ENCODE data around the gene ZNF557. TPM values are rescaled to one million over a fixed set of nuclear protein-coding genes. Genes with fewer than 3 reads are reported as not detected.

ZNF557 gene
- total RNA-seq, 4 donors from 2014 or later = 2.0 to 12.5 (median 6.4) TPM

DNA sequence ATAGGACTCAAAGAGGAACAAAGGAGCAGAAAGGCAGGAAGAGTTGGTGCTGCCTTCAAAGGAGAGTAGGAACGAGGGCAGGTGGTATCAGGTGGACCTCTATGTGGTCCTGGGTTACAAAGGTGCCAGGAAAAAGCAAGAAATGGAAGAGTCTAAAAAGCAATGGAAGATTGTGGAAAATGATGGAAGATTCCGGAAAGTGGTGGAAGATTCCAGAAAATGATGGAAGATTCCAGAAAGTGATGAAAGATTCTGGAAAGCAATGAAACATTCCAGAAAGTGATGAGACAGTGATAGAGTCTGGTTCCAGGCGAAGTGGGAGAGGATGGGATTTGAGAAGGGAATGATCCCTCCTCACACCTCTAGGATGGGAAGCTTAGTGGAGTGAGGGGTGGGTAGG, 55.3 kb downstream of the ZNF557 start:
- no peak overlapping the region for H3K4me3 ChIP-seq
- H3K4me1 ChIP-seq = no peaks in the 10 kb centered on the region
- H3K36me3 ChIP-seq = peaks cover 0 to 74% (median 39%) of the 10 kb centered on the region in 4 donors
- in situ Hi-C loops (cut with MboI; ENCODE audit: low pct_ligation_motif_present in 1 of 4, low pct_unique_long_range_greater_than_20kb in 1 of 4, low sequenced_read_pairs in 3 of 4) (loop anchor here in 1 of 4 donors (25.0 kb wide), 1 partner anchor 213 kb away; the partner anchor contains the start of gene ARHGEF18), intact Hi-C loops (cut with DNase I; ENCODE audit: low total_unique reads) (no loop called here)
- H3K27me3 ChIP-seq = no peaks in the 10 kb centered on the region
- no peak for TF ChIP-seq POLR2AphosphoS5 (IDR thresholded peaks at IDR 0.05)
- TF ChIP-seq EP300 (IDR thresholded peaks at IDR 0.05; ENCODE audit: low read depth) = no peak
- TF ChIP-seq, protein P1, sequence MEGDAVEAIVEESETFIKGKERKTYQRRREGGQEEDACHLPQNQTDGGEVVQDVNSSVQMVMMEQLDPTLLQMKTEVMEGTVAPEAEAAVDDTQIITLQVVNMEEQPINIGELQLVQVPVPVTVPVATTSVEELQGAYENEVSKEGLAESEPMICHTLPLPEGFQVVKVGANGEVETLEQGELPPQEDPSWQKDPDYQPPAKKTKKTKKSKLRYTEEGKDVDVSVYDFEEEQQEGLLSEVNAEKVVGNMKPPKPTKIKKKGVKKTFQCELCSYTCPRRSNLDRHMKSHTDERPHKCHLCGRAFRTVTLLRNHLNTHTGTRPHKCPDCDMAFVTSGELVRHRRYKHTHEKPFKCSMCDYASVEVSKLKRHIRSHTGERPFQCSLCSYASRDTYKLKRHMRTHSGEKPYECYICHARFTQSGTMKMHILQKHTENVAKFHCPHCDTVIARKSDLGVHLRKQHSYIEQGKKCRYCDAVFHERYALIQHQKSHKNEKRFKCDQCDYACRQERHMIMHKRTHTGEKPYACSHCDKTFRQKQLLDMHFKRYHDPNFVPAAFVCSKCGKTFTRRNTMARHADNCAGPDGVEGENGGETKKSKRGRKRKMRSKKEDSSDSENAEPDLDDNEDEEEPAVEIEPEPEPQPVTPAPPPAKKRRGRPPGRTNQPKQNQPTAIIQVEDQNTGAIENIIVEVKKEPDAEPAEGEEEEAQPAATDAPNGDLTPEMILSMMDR (IDR thresholded peaks at IDR 0.05) = no peak
- TF ChIP-seq POLR2A (IDR thresholded peaks at IDR 0.05) = no peak
- H3K27ac ChIP-seq = no peak overlapping the region
- WGBS, 2 donors (ENCODE audit: low coverage in 1 of 2) = 44 to 50% methylated on average over 3 of the region's 3 CpGs
- no peak for DNase-seq
- H3K9me3 ChIP-seq = peaks cover 4 to 12% of the 10 kb centered on the region in 2 donors

DNA sequence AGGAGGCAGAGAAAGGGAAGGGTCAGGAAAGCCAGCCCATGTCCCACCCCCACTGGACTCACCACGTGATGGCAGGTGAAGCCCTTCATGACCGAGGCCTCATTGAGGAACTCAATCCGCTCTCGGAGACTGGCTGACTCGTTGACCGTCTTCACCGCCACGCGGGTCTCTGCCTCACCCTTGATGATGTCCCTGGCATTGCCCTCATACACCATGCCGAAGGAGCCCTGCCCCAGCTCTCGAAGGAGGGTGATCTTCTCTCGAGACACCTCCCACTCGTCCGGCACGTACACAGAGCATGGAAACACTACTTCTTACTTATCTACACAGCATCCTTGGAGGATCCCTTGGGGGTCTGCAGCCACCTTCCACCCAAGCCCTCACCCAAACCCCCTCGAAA, 55.7 kb downstream of the ZNF557 start:
- 99 to 100% methylated on average over 5 to 16 of the region's 16 CpGs for WGBS, 2 donors (ENCODE audit: low coverage in 1 of 2)
- H3K36me3 ChIP-seq = peaks cover 0 to 77% (median 39%) of the 10 kb centered on the region in 4 donors
- DNase-seq = no peak

DNA sequence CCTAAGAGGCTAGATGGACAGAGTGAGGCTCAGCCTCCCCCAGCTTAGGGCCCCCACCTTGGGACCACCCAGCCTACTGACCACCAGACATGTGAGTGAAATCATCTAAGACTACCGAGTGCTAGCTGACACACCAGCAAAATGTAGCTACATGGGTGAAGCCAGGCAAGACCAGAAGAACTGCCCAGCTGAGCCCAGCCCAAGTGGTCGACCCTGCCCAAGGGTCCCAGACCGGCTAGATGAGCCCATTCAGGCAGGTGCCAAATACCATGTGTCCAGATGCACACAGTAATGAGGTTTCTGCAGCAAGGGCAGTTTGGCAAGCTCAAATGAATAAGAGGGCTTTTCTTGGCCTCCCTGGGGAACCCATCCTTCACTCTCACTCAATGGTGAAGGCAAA, 56.6 kb downstream of the ZNF557 start:
- intact Hi-C loops (cut with DNase I; ENCODE audit: low total_unique reads) = no loop called here
- in situ Hi-C loops (cut with MboI; ENCODE audit: low pct_ligation_motif_present in 1 of 4, low pct_unique_long_range_greater_than_20kb in 1 of 4, low sequenced_read_pairs in 3 of 4) = no loop called here
- Histone ChIP-seq H3K27me3 (no peaks in the 10 kb centered on the region), H3K27ac (no peak overlapping the region), H3K4me3 (no peak overlapping the region), H3K9me3 (peaks cover 4 to 12% of the 10 kb centered on the region in 2 donors), H3K36me3 (peaks cover 0 to 78% (median 39%) of the 10 kb centered on the region in 4 donors), H3K4me1 (no peaks in the 10 kb centered on the region)
- DNase-seq = no peak
- WGBS, 2 donors (ENCODE audit: low coverage in 1 of 2) = 70% methylated on average over 2 of the region's 3 CpGs; no CpG with 5 or more reads in 1 of the 2 donors
- TF ChIP-seq, protein P1 (IDR thresholded peaks at IDR 0.05) = no peak
- TF ChIP-seq EP300 (IDR thresholded peaks at IDR 0.05; ENCODE audit: low read depth) = no peak
- no peak for TF ChIP-seq POLR2A (IDR thresholded peaks at IDR 0.05)
- no peak for TF ChIP-seq POLR2AphosphoS5 (IDR thresholded peaks at IDR 0.05)

More for the DNA sequence above, 55.7 kb downstream of the ZNF557 start:
- peaks cover 4 to 12% of the 10 kb centered on the region in 2 donors for H3K9me3 ChIP-seq
- no peaks in the 10 kb centered on the region for H3K27me3 ChIP-seq
- intact Hi-C loops (cut with DNase I; ENCODE audit: low total_unique reads) = no loop called here
- H3K4me3 ChIP-seq = no peak overlapping the region
- H3K27ac ChIP-seq = no peak overlapping the region
- H3K4me1 ChIP-seq = no peaks in the 10 kb centered on the region
- TF ChIP-seq, protein P1 (IDR thresholded peaks at IDR 0.05) = no peak
- TF ChIP-seq POLR2AphosphoS5 (IDR thresholded peaks at IDR 0.05) (no peak), EP300 (IDR thresholded peaks at IDR 0.05; ENCODE audit: low read depth) (no peak), POLR2A (IDR thresholded peaks at IDR 0.05) (no peak)
- in situ Hi-C loops (cut with MboI; ENCODE audit: low pct_ligation_motif_present in 1 of 4, low pct_unique_long_range_greater_than_20kb in 1 of 4, low sequenced_read_pairs in 3 of 4) = no loop called here

DNA sequence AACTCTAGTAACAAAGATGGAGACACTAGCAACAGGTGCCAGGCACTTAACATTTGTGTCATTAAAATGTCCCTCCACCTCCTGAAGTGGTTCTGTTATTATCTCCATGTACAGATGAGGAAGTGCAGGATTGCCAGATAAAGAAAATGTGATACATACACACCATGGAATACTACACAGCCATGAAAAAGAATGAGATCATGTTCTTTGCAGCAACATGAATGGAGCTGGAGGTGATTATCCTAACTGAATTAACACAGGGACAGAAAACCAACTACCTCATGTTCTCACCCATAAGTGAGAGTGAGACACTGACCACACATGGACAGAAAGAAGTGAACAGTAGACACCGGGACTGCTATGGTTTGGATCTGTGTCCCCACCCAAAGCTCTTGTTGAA, 60.5 kb downstream of the ZNF557 start:
- 95% methylated on average over 1 of the region's 1 CpG; no CpG with 5 or more reads in 1 of the 2 donors for WGBS, 2 donors (ENCODE audit: low coverage in 1 of 2)
- Histone ChIP-seq H3K36me3 (peaks cover 0 to 66% (median 35%) of the 10 kb centered on the region in 4 donors), H3K9me3 (peaks cover 4 to 12% of the 10 kb centered on the region in 2 donors), H3K27me3 (no peaks in the 10 kb centered on the region), H3K4me3 (no peak overlapping the region), H3K4me1 (peaks cover 0 to 9% (median 6%) of the 10 kb centered on the region in 4 donors), H3K27ac (no peak overlapping the region)
- DNase-seq = no peak
- TF ChIP-seq, protein P1 (IDR thresholded peaks at IDR 0.05) = no peak
- no peak for TF ChIP-seq POLR2A (IDR thresholded peaks at IDR 0.05)
- intact Hi-C loops (cut with DNase I; ENCODE audit: low total_unique reads) (no loop called here), in situ Hi-C loops (cut with MboI; ENCODE audit: low pct_ligation_motif_present in 1 of 4, low pct_unique_long_range_greater_than_20kb in 1 of 4, low sequenced_read_pairs in 3 of 4) (no loop called here)
